Measurements from ENCODE around the gene ENOX1.

Gene ENOX1

GRCh38 chr13:43492745-43493144 is 294.0 kb downstream of the ENOX1 start (continued):
- TF ChIP-seq CREB5 (CRISPR knock-in tag; IDR thresholded peaks at IDR 0.05; ENCODE audit: low read depth) (no peak), ZNF565 (CRISPR knock-in tag; conservative IDR thresholded peaks at IDR 0.05; ENCODE audit: low read depth) (no peak)

DNA sequence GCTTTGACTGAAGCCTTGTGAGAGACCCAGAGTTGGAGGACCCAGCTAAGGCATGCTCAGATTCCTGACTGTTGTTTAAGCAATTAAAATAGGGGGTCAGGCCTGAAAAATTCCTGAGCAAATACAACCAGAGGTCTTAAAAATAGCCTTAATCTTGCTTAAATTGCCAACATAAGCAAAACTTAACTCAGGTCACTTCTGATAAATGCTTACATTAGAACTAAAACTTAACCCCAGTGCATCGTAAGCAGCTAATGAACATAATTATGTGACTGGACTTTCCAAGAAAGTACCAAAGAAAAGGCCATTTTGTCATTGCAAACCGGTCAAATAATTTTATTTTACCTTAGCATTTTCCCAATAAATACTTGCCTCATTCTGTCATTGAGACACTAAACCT is 294.5 kb downstream of the ENOX1 start:
- TF ChIP-seq ESRRG (CRISPR knock-in tag; IDR thresholded peaks at IDR 0.05) (no peak), RARB (CRISPR knock-in tag; IDR thresholded peaks at IDR 0.05) (no peak), ZFP30 (CRISPR knock-in tag; IDR thresholded peaks at IDR 0.05) (no peak), ZNF70 (CRISPR knock-in tag; IDR thresholded peaks at IDR 0.05) (no peak), TSHZ2 (CRISPR knock-in tag; IDR thresholded peaks at IDR 0.05) (no peak), ISL1 (CRISPR knock-in tag; IDR thresholded peaks at IDR 0.05) (no peak), OSR1 (CRISPR knock-in tag; IDR thresholded peaks at IDR 0.05) (no peak), CREB5 (CRISPR knock-in tag; IDR thresholded peaks at IDR 0.05; ENCODE audit: low read depth) (no peak), GLIS3 (CRISPR knock-in tag; IDR thresholded peaks at IDR 0.05) (no peak), CSDC2 (CRISPR knock-in tag; IDR thresholded peaks at IDR 0.05) (no peak), BACH2 (CRISPR knock-in tag; IDR thresholded peaks at IDR 0.05; ENCODE audit: borderline replicate concordance) (no peak), PATZ1 (CRISPR knock-in tag; IDR thresholded peaks at IDR 0.05; ENCODE audit: borderline replicate concordance) (no peak), ZNF565 (CRISPR knock-in tag; conservative IDR thresholded peaks at IDR 0.05; ENCODE audit: low read depth) (no peak), PPARA (CRISPR knock-in tag; IDR thresholded peaks at IDR 0.05; ENCODE audit: borderline replicate concordance) (no peak), ZNF8 (CRISPR knock-in tag; IDR thresholded peaks at IDR 0.05) (no peak), ARNTL (CRISPR knock-in tag; IDR thresholded peaks at IDR 0.05; ENCODE audit: borderline replicate concordance, low read depth) (no peak), ZC3H10 (CRISPR knock-in tag; IDR thresholded peaks at IDR 0.05) (no peak), CSRNP3 (CRISPR knock-in tag; IDR thresholded peaks at IDR 0.05) (no peak), TCF4 (CRISPR knock-in tag; IDR thresholded peaks at IDR 0.05; ENCODE audit: borderline replicate concordance) (no peak), TOX (CRISPR knock-in tag; IDR thresholded peaks at IDR 0.05; ENCODE audit: borderline replicate concordance) (no peak)
- no peak for ATAC-seq

DNA sequence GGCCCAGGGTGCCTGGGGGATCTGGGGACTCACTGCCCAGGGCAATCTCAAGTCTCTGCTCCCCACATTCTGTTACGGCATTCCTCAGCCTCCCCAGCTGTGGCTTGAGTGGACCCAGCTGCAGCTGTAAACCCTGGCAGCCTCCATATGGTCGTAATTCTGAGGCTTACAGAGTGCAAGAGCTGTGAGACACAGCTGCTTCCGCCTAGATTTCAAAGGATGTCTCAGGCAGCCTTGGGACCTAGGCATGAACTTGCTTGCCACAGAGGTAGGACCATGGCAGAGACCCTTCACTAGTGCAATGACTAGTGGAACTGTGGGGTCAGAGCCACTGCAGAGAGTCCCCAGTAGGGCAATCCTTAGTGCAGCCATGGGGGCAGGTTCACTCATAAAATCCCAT is 297.5 kb downstream of the ENOX1 start:
- no peak for ATAC-seq
- TF ChIP-seq ZNF70 (CRISPR knock-in tag; IDR thresholded peaks at IDR 0.05) (no peak), ZNF8 (CRISPR knock-in tag; IDR thresholded peaks at IDR 0.05) (no peak), GLIS3 (CRISPR knock-in tag; IDR thresholded peaks at IDR 0.05) (no peak), ZNF565 (CRISPR knock-in tag; conservative IDR thresholded peaks at IDR 0.05; ENCODE audit: low read depth) (no peak), TOX (CRISPR knock-in tag; IDR thresholded peaks at IDR 0.05; ENCODE audit: borderline replicate concordance) (no peak), PATZ1 (CRISPR knock-in tag; IDR thresholded peaks at IDR 0.05; ENCODE audit: borderline replicate concordance) (no peak), ZFP3 (CRISPR knock-in tag; IDR thresholded peaks at IDR 0.05) (no peak), POU6F1 (CRISPR knock-in tag; IDR thresholded peaks at IDR 0.05; ENCODE audit: borderline replicate concordance, low read depth) (no peak), OSR1 (CRISPR knock-in tag; IDR thresholded peaks at IDR 0.05) (no peak), ARNTL (CRISPR knock-in tag; IDR thresholded peaks at IDR 0.05; ENCODE audit: borderline replicate concordance, low read depth) (no peak), PPARA (CRISPR knock-in tag; IDR thresholded peaks at IDR 0.05; ENCODE audit: borderline replicate concordance) (no peak), CSRNP3 (CRISPR knock-in tag; IDR thresholded peaks at IDR 0.05) (no peak), ZFP30 (CRISPR knock-in tag; IDR thresholded peaks at IDR 0.05) (no peak), ZC3H10 (CRISPR knock-in tag; IDR thresholded peaks at IDR 0.05) (no peak), CSDC2 (CRISPR knock-in tag; IDR thresholded peaks at IDR 0.05) (no peak)
